NCI-H1417 treated with DMSO at 0.1 percent for 48 hours (cell line): ENCODE results near the gene IGFBP1.
"Not testable (repeated sequence)": the region's sequence is repeated elsewhere in the genome, so short reads cannot be mapped to it uniquely, and the experiment has no call there.

ENCODE experiments used
- DNase-seq: peaks from one replicate; lab custom pipeline; 2025; lab: John Stamatoyannopoulos, UW

Gene IGFBP1

GRCh38 chr7:45938626-45939302 is 50.5 kb downstream of the IGFBP1 start:
- DNase-seq, result no peak

GRCh38 chr7:45939574-45939973 is 51.3 kb downstream of the IGFBP1 start:
- no peak for DNase-seq

- DNase-seq, result not testable (repeated sequence)
These were observed 52.0 kb downstream of the IGFBP1 start for GRCh38 chr7:45940237-45940781.

- DNase-seq, result no peak
These were observed 52.7 kb downstream of the IGFBP1 start for GRCh38 chr7:45940939-45941338.
